Tibial nerve (tissue), 4 donors: Measurements from ENCODE around the gene CAMTA1.

Source experiments
- CTCF ChIP-seq, 5 experiments: fragments of 200-600 bp in 3 of 5; fragments of 450-650 bp in 2 of 5; sonication (generic) in 3 of 5; IDR thresholded peaks; one replicate each; pipeline ENCODE4 v1.5.1; 2016 to 2019; ENCODE audit warnings: antibody characterized with exemption in 5 of 5, mild to moderate bottlenecking in 3 of 5, moderate library complexity in 2 of 5
- EP300 ChIP-seq, 2 donors: sonication (generic); formaldehyde crosslinking; IDR thresholded peaks; one replicate each; pipeline ENCODE4 v1.6.1; 2017; ENCODE audit warnings: antibody characterized with exemption in 2 of 2, mild to moderate bottlenecking in 1 of 2
- POLR2A ChIP-seq, 2 donors: fragments of 450-650 bp; IDR thresholded peaks; one replicate each; pipeline ENCODE4 v1.6.1; 2017; ENCODE audit warnings: antibody characterized with exemption in 2 of 2, mild to moderate bottlenecking in 2 of 2, moderate library complexity in 2 of 2

GRCh38 chr1:7643530-7643929 is 858.3 kb downstream of the CAMTA1 start:
- no peak for TF ChIP-seq POLR2A (IDR thresholded peaks at IDR 0.05)
- no peak for TF ChIP-seq CTCF (IDR thresholded peaks at IDR 0.05)
- TF ChIP-seq EP300 (IDR thresholded peaks at IDR 0.05), result no peak
